Activated CD4-positive, alpha-beta T cell treated with anti-CD3 and anti-CD28 coated beads, Interleukin-2, amount 50 U/mL, for 1 hour (primary cell): ENCODE data around the gene CBLL1.

Experiments
- DNase-seq: peaks from one replicate; pipeline ENCODE4 v3.0.0-alpha.2; 2020

CBLL1 gene

DNA sequence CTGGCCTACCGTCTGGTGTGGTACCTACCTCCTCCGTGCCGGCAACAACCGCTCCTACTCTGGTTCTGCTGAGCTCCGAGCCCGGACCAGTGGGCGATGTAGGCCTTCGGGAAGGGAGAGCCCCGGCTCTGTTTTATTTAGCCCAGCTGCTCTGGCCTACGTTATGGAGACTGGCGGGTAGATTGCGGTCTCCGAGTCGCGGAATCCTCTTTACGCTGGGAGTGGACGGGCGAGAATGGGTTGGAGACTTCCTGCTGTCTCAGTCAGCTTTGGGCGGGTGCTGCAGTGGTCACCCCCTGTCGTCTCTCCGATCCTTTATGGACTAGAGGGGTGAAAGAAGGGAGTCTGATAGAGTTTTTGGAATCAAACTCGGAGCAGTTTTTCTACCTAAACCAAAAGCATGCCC, 406 bp downstream of the CBLL1 start:
- no peak for DNase-seq

DNA sequence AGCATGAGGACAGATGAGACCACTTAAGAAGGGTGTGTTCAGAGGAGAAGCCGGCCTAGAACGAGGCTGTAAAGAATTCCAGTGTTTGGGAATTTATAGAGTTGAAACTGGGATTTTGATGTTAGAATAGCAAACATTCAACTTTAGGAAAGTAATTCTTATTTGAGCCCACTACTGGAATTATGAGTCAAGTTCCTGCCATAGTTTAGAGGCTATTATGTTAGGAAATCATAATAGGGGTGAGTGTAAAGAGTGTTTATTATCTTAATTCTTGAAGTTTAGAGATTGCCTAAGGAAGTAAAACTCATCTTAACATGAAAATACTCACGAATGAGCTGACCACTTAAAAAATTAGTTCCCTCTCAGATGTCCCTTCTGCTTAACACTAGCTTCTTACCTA, 2.1 kb downstream of the CBLL1 start:
- DNase-seq, result no peak

DNA sequence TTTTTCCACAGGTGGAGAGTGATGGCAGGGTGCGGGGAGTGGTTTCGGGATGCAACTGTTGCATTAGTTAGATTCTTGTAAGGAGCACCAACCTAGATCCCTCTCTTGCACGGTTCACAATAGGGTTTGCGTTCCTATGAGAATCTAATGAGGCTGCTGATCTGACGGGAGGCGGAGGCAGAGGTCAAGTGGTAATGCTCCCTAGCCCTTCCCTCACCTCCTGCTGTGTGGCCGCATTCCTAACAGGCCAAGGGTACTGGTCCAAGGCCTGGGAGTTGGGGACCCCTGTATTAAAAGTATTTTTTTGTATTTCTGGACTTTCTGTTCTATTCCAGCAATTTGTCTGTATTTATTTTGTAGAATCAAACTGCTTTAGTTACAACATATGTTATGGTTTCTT, 7.2 kb downstream of the CBLL1 start:
- no peak for DNase-seq

DNA sequence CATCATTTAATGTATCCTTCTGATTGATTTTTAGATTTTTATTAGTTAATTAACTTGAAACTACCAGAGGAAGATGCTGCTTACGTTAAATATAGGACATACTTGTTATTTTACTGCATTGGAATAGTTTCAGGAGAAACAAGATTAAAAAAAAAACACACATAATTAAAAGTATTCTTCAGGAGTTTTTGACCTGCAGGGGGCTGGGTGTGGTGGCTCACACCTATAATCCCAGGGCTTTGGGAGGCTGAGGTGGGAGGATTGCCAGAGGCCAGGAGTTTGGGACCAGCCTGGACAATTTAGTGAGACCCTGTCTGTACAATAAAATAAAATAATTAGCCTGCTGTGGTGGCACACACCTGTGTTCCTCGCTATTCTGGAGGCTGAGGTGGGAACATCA, 10.7 kb downstream of the CBLL1 start:
- no peak for DNase-seq

DNA sequence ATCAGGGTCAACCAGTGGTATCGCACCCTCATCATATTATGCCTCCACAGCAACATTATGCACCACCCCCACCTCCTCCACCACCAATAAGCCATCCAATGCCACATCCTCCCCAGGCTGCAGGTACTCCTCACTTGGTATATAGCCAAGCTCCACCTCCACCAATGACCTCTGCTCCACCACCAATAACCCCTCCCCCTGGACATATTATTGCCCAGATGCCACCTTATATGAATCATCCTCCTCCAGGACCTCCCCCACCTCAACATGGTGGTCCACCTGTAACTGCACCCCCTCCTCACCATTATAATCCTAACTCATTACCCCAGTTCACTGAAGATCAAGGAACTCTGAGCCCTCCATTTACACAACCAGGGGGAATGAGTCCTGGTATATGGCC, 14.7 kb downstream of the CBLL1 start:
- DNase-seq, result no peak

DNA sequence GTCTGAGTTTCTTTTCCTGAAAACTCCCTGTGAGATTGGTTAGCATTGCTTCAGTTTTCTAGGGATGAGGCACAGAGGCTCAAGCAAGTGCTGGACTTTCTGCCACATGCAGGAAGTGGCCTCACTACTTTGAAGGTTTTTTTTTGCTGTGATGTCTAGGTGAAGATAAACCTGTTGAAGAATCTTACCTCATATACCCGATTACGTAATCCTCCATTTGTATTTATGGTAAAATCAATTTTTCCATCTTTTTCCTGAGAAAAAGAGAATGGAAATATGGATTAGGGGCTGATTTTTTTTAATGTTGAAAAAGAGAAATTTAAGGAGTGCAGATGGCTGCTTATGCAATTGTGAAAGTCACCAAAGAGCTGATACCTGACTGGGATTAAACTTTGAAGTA, 23.4 kb downstream of the CBLL1 start:
- DNase-seq, result no peak

DNA sequence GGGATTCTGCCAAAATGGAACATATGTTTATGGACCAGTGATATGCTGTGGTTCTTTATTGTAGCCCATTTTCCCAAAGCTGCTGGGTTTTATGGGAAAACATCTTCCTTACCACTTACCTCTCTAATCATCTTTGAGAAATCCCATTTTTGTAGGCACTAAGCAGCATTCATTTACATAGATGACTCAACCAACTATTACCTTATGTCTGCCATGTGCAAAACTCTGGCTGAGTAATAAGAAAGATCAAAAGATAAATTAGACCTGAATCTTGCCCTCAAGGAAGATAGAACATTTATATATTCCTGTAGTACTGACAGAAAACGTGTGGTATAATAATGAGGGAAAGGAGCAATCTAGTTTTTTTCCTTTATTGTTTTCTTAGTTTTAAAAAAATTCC, 24.3 kb downstream of the CBLL1 start:
- DNase-seq, result no peak

DNA sequence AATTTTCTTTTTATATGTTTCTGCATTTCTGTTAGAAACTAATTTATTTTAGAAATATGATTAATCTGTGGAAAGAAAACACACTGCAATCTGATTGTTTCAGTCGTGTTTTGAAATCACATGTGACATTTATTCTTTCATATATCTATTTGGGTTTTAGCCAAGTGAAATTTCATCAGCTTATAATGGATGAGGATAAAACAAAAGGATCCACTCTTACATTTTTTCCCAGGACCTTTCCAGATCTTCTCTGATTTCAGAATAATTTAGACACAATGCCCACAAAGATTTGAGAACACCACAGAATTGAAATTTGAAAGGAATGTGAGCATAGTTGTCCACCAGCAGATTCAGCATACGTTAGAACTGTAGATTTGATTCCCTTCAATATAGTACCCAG, 29.1 kb downstream of the CBLL1 start:
- DNase-seq, result no peak

DNA sequence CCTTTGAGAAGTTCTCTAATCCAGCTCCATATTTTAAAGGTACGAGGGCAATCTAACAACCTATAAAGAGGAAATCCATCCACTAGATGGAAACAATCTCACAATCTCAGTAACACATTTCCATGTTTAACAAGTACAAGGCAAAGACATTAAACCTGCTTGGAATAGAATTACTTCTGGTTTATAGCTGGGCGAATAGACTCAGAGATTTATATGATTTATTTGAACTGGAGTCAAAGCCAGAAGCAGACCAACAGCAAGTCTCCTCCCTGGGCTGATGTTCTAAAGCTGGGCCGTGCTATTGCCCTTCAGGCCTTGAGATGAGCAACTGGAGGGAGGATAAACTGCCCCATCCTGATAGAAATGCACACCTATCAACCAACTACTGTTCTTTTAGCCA, 33.8 kb downstream of the CBLL1 start:
- no peak for DNase-seq

DNA sequence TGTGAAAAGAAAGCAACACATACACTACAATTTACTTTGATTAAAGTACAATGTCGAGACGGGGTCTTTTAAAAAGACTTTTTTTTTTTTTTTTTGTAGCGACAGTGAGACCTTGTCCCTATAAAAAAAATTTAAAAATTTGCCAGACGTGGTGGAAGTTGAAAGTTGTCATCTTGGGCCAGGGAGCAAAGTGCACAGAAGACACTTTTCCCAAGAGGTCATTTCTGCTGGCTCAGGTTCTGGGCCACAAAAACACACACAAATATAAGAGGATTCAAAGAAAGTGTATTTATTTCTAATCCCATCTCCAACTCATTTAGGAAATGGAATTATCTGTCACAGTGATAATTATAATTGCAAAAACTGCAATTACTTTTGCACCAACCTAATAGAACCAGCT, 34.3 kb downstream of the CBLL1 start:
- DNase-seq, result no peak

DNA sequence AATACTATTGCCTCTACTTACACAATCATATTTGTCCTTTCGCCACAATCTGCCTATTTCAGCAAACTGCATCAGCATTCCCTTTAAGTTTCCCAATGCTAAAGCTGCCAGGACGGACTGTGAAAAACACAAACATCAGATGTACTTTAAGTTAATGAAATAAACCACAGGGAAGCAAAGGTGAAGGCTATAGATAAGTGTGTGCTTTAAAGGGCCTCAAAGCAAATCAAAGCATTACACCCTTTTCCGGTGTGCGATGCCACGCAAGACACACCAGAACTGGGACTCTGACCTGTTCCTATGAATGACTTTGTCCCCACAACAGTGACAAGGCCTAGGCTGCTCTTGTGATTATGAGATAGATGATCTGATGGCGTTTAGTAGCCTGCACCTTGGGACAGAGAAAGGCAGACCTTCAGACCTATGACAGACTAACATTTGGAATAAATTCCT, 35.7 kb downstream of the CBLL1 start:
- DNase-seq, result no peak

DNA sequence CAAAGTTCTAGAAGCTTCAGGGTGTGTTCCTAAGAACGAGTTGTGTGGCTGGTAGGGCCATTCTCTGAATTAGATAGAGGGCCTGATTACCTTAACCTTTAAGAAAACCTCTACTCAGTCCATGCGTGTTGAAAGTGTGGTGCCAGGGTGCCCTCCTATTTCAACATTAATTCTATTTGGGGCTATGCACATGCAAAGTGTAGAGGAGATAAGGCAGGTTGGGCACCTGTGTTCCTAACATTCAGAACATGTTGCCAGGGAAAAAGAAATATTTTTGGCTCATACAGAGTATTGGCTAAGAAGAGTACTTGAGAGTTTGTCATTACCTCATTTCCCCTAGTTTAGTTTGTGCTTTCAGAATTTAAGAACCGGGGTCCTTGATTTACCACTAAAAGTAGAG, 38.4 kb downstream of the CBLL1 start:
- no peak for DNase-seq

DNA sequence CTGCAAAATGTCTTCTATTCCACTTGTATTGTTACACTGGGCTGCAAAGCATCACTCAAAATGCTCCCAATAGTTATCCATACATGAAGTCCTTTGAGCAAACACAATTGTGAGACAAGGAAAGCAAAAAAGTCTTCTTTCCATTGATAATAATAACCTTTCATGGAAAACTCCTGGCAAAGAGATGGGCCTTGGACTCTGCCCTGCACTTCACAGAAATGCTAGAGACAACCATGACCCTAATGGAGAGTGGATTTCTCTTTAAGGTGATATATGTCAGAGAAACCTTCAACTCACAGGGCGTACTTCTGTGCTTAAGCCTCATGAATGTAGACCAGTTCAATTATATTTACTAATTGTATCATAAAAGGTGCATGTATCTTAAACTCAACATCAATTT, 39.7 kb downstream of the CBLL1 start:
- no peak for DNase-seq

DNA sequence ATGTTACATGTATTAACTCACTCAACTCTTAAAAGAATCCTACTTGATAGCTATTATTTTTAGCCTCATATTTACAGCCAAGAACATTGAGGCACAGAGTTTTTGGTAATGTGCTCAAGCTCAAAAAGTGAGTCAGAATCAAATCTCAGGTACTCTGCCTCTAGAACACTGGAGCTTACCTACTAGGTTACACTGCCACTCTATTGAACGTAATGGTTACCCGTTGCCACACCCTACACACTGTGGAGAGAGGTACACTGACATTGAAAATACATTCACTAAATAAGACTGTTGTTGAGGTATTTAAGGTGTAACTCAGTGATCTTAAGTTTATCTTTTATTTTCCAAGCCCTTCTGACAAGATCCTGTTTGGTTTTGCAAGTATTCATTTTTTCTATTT, 41.2 kb downstream of the CBLL1 start:
- DNase-seq, result no peak

DNA sequence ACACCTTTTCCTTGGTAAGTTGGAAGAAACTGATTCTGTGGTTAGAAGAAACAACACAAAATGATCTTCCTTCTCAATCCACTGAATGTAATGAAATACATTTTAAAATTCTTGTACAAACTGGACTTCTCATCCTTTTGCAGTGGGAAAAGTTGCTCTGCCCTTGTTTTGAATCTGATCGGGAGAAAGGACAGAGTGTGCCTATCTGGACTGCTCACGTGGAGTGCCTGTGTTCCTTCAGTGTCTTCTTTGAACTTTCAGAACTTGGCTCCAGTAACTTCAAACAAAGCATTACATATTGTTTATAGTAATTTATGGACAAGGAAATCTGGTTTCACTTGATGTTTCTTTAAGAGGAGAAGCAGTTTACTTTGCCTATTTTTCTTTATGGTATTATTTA, 42.0 kb downstream of the CBLL1 start:
- DNase-seq, result no peak

DNA sequence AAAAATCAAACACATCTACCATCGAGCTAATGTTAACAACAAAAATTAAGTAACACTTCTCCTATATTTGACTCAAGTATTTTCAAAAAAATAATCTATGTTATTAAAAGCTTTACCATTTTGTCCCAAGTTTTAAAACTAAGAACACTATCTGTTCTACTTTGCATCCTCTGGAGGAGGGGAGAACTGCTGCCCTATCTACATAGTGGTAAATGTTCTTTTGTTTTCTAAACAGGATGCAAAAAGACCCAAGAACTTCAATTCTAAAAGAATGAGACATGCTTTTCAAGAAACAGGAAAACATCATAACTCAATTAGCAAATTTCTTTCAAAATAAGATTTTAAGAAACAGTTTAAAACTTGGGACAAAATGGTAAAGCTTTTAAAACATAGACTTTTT, 44.3 kb downstream of the CBLL1 start:
- no peak for DNase-seq

DNA sequence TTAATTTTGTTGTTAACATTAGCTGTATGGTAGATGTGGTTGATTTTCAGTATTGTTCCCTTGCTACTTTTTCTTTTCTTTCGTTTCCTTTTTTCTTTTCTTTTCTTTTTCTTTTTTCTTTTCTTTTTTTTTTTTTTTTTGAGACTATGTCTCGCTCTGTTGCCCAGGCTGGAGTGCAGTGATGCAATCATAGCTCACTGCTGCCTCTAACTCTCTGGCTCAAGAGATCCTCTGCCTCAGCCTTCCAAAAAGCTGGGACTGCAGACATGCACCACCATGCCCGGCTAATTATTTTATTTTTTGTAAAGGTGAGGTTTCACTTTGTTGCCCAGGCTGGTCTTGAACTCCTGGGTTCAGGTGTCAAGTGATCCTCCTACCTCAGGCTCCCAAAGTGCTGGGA, 44.7 kb downstream of the CBLL1 start:
- DNase-seq, result no peak

DNA sequence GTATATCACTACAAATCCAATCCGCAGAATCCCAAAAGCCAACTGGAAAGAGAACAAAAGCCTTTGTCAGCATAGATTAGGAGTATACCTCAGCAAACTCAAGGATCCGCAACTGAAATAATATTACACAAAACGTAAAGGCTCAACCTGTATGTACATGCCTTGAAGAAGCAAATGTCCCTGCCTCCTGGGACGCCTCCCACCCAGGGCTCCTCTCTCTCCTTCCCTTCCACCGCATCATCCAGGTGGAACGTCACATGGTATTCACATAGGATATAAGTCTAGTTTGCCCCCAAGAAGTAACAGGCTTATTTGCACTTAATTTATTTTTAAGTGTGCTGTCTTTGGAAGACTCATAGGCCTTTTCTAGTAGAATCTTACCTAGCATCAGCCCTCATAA, 45.7 kb downstream of the CBLL1 start:
- no peak for DNase-seq

DNA sequence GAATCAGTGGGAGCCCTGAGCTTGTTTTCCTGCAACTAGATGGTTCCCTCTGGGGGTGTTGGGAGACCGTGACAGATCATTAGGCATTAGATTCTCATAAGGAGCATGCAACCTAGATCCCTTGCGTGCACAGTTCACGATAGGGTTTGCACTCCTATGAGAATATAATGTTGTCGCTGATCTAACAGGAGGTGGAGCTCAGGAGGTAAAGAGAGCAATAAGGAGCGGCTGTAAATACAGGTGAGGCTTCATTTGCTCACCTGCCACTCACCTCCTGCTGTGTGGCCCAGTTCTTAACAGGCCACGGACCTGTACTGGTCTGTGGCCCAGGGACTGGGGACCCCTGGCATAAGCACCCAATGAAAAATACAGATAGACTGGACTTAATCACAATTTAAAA, 48.4 kb downstream of the CBLL1 start:
- DNase-seq, result no peak

DNA sequence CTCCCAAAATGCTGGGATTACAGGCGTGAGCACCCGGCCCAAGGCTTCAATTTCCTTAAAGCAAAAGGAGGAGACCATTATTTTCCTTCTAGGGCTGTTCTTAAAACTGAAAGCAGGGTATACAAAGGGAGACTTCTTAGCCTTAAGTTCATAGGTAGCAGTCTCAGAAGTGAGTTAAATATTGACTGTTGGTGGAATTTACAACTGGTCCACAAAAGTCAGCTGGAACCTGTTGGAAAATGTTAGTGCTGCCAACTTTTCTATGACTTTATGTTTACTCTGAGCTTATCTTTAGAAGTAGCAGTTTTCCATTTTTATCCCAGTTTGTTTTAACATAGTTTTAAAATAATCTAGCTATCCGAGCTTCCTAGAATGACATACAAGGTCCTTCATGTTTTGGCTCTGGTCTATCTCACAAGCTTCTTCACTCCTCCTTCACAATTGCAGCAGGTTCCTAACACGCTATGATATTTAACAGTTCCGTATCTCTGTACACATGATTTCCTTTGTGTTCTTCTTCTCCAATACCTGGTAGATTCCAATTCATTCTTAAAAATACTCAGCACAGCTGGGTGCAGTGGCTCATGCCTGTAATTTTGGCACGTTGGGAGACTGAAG, 55.8 kb downstream of the CBLL1 start:
- no peak for DNase-seq

DNA sequence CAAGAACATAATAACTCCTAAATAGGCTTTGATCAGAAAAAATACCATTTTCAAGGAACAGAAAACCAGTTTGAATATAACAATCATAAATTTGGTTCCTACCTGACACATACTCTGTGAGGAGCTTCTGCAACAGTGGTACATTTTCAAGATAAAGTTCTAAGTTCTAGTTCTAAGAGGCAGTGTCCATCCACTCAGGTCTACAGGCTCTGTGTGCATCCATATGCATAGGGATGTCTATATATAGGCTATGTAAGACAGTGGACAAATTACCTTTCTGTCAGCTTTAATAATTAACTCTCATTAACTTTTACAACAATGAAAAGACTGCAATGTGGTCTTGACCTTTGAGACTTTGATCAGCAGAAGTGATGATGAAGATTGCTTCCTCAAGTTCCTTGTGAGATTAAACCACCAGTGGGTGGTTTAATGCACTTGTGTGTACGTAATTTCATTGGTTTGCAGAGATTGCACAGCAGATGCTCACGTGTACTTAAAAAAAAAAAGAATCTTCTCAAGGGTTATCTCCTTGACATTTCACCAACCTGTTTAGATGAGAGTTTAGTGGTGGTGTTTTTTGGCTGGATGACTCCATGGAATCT, 59.2 kb downstream of the CBLL1 start, which contains the start of gene SLC26A3:
SLC26A3 (minus strand) TSS at position 215 of the 602 bp plus-strand sequence. CDS start 8,714 bp downstream, outside the sequence.
- no peak for DNase-seq

DNA sequence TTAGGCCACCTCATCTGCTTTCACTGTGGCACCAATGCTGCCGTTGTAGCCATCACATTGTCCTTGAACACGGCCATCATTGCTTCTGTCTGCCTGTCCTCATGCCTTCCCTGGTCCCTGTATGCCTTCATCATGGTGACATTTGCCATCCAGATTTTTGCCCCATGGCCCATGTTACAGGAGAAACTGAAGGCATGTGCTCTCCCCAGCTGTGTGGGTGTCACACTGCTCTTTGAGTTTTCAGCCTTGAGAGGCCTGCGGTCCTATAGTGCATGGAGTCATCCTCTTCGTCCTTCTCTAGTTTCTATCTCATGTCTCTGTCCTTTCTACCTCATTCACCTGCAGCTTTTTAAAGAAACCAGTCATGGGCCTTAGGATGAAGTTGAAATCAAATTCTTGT, 65.2 kb downstream of the CBLL1 start:
- no peak for DNase-seq

DNA sequence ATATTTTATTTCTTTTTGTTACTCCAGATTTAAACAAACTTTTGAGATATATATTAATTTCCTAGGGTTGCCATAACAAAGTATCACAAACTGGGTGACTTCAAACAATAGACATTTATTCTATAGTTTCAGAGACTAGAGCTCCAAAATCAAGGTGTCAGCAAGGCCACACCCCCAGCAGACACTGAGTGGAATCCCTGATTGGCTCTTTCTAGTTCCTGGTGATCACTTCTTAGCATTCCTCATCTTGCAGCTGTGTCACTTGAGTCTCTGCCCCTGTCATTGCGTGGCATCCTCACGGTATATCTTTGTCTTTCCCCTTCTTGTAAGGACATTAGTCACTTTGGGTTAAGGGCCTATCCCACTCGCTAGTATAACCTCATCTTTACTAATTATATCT, 66.7 kb downstream of the CBLL1 start:
- DNase-seq, result no peak
